Activated T-cell treated with anti-CD3 and anti-CD28 coated beads for 48 hours (primary cell): Measurements from ENCODE around the gene STIMATE.

Experiments
- DNase-seq: peaks from one replicate; pipeline ENCODE4 v3.0.0-alpha.2; 2020; ENCODE audit warnings: low read depth

STIMATE gene

DNA sequence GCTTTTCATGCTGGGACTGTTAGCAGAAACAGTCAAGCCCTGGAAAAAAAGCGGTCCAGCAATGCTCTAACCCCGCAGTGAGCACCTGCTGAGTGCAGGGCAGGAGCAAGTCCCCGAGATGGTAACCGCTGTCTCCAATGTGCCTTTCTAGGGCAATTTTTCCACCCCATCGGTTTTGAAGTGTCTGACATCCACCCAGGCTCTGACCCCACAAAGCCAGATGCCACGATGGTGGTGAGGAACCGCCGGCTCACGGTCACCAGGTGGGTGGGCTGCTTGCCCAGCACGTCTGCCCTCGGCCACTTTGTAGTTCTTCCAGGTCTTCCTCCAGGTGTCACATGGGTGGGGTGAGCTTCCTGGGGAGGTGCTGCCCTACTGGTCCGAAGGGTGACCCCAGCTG lies 106.0 kb downstream of the STIMATE start:
- no peak for DNase-seq

DNA sequence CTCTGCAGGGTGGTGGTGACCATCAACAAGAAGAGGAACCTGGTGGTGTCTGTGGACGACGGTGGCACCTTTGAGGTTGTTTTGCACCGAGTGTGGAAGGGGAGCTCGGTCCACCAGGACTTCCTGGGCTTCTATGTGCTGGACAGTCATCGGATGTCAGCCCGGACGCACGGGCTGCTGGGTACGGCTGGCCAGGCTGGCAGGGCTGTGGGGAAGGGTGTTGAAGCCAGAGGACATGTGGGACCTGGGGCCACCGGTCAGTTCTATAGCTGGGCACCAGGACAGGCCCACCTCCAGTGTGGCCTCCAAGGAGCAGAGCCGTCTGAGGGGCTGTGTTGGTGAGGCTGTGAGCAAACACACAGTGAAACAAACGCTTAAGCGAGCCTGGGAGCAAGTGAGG lies 106.6 kb downstream of the STIMATE start:
- DNase-seq, result no peak

DNA sequence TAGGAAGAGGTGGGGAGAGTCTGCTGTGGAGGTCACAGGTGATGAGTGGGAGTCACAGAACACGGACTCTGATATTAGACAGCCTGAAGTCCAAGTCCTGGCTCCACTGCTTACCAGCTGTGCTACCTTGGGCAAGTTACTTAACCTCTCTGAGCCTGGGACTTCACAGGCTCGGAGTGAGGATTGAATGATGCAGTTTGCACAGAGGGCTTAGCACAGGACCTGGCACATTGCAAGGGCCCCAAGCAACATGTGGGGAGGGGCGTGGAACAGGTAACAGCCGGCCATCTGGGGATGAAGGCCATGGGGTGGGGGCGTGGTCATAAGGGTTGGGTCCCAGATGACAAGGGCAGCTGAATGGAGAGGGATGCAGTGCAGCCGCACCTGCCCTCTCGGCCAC lies 107.0 kb downstream of the STIMATE start:
- DNase-seq, result no peak

DNA sequence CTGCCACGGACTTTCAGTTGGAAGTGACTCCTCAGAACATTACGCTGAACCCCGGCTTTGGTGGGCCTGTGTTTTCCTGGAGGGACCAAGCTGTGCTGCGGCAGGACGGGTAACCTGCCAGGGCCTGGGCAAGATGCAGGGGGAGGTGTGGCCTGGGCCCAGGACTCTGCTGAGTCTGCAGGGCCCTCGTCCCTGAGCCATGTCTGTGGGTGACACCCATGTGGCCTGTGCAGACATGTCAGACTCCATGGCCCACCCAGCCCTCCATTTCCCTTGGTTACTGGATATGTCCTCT lies 107.7 kb downstream of the STIMATE start:
- DNase-seq, result no peak

DNA sequence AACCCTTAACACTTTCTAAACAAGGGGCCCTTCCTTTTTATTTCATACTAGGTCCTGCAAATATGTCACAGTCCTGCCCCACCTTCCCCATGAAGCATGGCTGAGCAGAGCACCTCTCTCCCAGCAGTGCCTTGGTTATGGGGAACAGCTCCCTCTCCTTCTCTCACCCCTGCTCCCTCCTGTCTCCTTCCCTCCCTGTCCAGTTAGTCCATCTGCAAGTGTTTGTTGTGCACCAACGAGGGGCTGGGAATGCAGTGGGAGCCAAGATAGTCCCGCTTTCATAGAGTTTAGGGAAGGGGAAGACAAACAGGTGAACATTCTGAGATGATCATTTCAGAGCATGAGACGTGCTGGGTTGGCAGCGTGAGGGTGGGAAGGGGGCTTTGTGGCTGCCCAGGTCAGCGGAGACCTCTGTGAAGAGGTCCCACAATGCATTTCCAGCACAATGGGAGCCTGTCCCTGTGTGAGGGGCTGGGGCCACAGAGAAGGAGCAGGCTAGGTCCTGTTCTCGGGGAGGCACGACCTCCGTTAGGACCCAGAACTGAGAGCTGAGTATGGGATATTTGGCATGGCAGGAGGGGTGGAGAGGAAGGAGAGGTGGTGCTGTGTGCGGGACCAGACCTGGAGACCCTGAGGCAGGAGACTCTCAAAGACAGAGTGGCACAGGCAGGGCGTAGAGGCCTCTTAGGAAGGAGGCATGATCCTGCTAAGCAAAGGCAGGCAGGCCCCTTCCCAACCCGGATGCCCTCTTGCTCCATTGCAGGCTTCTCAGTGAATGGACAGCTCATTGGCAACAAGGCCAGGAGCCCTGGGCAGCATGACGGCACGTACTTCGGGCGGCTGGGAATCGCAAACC lies 108.2 kb downstream of the STIMATE start:
- DNase-seq, result no peak

DNA sequence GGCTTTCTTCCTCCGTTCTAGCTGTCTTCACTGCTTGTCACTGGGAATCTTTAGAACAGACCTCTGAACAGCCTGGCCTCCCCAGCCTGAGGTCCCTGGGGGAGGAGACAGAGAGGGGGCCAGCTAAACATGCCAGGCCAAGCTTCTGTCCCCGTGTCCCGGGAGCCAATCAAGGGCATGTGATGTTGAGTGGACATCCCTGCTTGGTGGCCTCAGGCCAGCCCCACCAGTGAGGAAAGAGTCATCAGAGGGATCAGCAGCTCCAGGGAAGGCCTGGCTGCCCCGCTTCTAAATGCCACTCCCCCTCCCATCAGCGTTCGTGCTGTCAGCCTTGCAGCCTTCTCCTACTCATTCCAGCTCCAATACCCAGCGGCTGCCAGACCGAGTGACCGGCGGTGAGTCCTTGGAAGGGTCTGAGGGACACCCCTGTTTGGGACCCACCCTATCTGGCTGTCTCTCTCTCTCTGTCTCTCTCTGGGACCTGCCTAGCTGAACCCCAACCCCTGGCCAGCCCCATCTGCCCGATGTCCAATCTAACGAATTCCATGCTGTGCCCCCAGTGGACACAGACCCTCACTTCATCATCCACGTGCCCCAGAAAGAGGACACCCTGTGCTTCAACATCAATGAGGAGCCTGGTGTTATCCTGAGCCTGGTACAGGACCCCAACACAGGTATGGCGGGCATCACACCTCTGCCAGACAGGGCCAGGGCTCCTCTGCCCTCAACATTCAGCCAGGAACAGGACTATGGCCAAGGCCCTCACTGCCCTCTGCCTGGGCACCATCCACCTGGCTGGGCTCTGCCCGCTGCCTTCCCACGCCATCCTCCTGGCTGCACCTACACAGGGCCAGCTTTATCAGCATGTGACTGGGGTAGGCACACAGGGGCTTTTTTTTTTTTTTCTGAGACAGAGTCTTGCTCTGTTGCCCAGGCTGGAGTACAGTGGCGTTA lies 109.4 kb downstream of the STIMATE start:
- DNase-seq, result no peak

DNA sequence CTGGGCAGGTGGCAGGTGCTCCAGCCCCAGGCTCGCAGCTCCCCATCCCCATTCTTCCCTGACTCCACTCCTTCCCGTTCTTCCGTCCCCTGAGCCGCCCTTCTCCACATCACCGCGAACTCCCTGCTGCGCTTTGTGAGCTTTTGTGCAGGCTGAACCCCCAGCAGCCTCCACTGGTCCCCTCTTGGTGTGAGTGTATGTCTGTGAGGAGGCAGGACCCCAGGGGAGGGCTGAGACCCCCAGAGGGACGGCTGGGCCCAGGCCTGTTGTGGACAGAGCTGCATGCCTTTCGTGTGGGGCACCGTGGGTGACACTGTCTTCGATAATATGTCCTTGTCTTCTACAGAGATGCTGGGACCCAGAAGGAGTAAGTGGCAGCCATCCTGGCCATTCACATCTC lies 110.1 kb downstream of the STIMATE start:
- no peak for DNase-seq
